Activated naive CD4-positive, alpha-beta T cell treated with Interleukin-2 at 50 U/mL for 16 hours (primary cell): ENCODE measurements around the gene NUP107.
"Not testable (repeated sequence)": the region's sequence is repeated elsewhere in the genome, so short reads cannot be mapped to it uniquely, and the experiment has no call there.

Experiments
- DNase-seq: peaks from one replicate; pipeline ENCODE4 v3.0.0-alpha.2; 2020

Gene NUP107

DNA sequence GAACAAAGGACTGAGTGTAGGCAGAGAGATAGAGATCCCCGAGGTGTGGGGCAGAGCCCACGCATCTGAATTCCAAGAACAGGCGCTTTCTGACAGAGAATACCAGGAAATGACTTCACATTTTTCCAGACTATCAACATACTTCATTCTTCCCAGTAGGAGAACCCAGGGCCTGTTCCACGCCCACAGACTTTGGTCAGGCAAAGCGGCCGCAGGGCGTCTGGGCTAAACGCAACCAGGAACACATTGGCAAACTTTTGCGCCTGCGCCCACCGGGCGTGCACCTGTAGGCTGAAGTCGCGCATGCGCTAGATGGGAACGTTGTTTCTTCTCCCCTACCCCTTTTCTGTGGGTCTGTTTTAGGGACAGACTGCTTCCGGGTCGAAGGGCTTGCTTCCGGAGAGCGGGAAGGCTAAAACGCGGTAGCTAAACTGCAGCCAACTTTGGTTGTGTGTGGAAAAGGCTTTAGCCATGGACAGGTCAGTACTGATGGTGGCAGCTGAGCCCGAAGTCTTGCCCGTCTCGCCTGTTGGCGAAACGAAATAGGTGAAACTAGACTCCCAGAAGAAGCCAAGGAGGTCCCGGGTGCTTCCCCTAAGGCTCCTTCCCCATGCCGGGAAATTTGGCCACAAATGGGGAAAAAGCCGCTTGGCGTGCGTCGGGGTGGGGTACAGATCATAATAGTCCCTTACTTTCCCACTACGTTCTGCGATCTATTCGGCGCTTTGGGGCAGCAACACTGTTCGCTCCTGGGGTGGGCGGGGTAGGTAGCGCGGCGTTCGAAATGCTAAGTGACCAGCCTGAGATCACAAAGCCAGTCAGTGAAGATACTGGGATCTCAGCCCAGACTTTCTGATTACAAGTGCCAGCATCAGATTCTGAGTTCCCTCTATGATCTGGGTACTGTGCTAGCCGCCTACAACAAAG, at the start of gene NUP107:
TSS of gene NUP107 (plus strand) at position 384 of the 927 bp plus-strand sequence. CDS start at position 472, 88 bp downstream.
- DNase-seq: peak; percentile 97

DNA sequence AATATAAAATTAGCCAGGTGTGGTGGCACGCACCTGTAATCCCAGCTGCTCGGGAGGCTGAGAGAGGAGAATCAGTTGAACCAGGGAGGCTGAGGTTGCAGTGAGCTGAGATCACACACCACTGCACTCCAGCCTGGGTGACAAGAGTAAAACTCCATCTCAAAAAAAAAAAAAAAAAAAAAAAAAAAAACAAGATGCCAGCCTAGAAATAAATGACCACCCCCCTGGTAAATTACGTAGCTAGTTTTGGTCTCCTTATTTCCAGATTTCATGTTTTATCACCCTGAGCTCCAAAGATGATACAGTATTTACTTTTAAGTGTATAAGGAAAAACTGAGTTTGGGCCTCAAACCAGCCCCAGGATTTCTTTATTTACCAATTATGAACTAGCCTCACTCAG, 49.3 kb upstream of the NUP107 start:
- not testable (repeated sequence) for DNase-seq

DNA sequence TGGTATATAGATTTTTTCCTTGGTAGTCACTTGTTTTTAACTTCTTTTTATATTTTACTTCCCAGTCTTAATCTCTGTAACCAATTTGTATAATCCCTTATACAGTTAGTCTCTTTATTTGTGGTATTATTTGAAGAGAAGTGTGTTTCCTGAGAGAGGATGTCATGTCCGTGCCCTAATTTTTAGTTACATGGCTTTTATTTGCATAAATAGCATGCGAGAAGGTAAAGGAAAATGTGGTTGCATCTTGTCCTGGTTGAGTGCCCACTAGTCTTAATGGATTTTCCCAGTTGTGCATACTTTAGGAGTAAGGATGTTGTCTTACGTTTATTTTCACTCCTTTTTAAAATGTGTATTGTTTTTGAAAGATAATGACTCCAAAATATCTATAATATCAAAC, 48.6 kb upstream of the NUP107 start:
- no peak for DNase-seq

DNA sequence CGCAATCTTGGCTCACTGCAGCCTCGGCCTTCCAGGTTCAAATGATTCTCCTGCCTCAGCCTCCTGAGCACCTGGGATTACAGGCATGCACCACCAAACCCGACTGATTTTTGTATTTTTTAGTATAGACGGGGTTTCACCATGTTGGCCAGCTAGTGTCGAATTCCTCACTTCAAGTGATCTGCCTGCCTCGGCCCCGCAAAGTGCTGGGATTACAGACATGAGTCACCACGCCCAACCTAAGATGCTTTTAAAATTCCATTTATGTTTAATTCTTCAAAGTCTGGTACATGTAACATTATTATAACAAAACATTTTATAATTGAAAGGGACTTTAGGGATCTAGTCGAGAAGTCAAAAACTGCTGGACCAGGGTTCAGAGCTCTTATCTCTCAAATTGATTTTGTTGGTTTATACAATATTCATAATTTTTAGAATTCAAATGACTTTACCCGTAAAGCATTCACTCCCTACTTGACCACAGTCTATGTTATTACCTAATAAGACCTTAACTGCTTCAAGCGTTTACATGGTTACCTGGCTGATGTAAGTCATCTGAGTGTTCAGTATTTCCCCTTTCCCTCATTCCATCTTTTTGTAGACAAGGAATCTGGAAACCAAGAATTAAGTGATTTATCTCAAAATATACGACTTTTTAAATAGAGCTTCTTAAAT, 47.9 kb upstream of the NUP107 start:
- DNase-seq: no peak

DNA sequence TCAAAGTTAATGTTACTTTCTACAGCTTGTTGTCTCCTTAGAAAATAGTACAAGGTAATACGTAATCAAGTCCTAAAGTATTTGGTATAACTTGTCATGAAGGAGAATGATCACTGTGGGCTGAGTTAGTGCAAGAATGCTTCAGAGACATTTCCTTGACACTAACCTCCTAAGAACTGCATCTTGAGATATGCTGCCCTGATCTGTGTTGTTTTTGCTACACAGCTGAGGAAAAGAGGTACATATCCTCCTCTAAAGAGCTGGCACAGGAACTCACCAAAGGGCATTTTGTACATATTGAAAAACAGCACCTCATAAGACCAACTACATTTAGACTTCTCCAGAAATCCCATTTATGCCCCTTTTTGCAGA, 47.4 kb upstream of the NUP107 start:
- no peak for DNase-seq

DNA sequence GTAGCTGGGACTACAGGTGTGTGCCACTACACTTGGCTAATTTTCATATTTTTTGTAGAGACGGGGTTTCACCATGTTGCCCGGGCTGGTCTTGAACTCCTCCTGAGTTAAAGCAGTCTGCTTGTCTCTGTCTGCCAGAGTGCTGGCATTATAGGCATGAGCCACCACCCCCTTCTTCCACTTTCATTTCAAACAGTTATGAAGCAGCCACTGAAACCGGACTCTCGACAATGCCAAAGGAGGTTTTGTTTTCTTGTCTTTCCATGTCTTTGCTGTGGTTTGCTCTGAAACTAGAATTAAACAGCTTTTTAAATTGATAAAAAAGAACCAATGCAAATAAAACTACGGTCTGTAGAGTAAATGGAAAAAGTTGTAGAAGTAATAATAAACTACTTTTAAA, 45.6 kb upstream of the NUP107 start:
- peak; percentile 62 for DNase-seq

DNA sequence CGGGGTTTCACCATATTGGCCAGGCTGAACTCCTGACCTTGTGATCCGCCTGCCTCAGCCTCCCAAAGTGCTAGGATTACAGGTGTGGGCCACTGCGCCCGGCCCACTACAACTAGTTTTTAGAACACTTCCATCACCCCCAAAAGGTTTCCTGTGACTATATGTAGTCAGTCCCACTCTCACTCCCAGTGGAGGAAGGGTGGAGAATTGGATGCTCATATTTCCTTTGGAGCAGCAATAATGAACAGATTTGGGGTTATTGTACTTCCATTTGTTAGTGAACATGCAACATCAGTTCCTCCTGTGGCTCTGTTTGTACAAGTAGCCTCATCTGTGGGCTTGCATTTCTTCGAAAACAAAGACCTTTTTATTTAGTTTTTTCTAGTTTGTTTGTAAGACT, 40.3 kb upstream of the NUP107 start:
- DNase-seq: no peak

DNA sequence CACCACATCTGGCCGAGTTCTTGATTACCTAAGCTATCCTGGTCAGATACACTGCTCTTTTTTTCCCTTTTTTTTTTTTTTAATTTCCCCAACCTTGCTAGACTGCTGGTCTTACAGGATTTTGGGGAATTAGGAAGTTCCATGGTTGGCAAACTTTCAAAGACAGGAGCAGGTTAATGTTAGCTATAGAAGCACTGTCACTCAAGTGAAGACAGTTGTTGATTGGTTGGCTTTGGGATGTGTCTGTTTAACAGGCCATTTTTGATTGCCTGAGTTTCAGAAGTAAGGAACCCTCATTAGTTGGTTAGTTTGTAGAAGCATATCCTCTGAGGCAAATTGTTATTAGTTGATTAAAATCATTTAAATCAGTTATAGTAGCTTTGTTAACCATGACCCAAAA, 39.3 kb upstream of the NUP107 start:
- DNase-seq: no peak

DNA sequence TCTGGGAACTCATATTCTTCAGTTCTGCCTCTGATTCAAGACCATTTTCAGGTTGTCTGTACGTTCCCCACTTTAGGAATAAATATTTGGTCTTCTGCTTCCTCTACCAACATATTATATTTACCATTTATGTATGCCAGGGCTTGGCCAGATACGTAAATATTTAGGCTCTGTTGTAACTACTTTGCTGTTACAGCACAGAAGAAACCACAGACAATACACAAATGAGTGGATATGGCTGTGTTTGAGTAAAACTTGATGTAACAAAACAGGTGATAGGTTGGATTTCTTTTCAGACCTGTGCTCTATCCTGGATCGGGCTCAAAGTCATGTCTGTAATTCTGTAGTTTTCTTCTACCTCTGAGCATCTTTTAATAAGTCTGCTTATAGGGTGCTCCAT, 38.6 kb upstream of the NUP107 start:
- DNase-seq: no peak

DNA sequence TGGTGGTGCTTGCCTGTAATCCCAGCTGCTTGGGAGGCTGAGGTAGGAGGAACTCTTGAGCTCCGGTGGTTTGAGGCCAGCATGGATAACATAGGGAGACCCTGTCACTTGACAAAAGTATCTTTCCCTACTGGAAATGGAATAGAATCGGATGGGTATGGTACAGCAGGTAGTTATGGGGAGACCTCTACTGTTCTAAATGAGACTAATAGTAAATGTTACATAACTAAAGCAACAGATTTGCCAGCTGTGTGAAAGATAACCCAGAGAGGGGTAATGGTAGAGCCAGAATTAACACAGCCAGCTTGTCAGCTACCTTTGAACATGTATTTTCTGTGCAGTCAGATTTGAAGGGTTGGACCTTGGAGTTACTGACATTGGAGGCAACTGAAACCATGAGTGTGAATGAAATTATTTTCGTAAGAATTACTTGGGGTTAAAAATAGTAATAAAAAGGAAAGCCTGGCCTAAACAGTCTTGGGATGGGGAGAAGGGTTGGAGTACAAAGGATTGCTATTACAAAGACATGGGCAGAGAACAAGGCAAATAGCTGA, 21.7 kb upstream of the NUP107 start:
- DNase-seq: no peak

DNA sequence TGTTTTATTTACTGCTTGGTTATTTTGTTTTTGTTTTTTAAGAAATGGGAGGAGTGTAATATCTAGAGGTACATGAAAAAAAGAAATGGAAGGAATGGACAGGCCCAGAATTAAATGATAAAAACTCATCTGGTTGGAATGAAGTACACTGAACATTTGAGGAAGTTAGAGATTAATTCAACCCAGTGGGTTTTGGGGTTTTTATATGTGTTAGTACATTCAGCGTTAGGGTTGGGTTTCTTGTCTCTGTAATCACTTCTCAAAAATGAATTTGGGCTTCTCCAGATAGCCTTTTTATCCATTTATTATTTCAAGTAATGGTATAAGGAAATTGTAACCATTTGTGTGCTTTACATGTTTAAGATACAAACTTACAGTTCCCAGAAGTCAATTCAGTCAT, 19.5 kb upstream of the NUP107 start:
- no peak for DNase-seq

DNA sequence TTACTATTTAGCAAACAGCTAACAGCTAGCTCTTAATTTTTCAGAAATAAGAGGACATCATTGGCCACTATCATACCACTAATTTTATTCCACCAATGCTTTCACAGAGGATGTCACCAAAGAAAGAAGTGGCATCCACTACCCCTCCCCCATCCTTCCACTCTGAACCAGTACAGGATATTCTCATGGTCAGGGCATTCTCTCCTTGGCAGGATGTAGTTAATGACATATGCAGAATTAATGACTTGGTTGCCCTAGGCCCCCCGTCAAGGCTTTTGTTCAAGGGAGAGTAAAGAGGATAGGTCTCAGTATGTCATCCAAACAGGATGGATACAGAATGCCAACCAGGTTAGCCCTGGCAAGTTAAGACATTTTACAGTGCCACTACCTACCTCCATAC, 18.9 kb upstream of the NUP107 start:
- no peak for DNase-seq

DNA sequence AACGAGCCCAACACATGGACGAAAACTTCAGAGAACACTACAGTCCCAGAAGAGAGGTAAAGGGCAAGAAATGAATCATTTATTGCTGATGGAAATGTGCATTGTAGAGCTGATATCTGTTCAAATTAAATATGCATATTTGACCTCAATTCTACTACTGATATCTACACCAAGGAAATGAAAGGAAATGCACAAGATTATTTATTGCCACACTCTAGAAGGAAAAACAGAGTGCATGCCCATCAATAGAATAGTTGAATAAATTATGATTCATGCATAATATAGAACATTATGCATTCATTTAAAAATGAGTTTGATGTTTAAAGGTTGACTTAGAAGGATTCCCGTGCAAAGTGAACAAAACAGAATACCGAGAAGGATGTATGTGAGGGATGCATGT, 15.6 kb upstream of the NUP107 start:
- DNase-seq: no peak

DNA sequence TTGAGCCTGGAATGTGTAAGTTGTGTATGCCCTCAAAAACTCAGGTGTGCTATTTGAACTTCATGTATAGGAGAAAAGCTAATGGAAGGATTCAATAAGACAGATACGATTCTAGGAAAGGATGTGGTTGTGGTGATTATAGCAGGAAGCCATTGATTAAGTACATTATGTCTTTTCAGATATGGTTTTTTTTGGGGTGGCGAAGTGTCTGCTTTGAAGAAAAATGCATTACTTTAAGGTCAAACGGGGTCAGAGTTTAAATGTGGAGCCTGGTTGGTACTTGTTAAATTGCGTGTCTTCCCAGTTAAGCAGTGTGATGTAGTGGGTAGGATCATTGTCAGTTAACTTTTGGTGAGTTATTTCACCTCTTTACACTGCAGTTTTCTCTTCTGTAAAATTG, 13.0 kb upstream of the NUP107 start:
- DNase-seq: no peak

DNA sequence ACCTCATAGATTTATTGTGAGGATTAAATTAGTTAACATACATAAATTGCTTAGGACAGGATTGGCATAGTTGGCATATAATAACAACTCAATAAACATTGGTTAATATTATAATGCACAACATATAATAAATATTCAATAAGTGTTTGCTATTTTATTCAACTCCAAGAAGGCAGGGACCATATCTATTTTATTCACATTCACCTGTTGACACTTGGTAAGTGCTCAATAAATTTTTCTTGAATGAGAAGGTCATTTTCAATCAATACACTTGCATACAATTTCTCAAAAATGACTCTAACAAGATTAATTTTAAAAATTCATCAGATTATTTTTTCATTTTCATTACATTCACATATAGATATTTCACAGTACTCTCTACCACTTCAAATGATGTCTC, 12.4 kb upstream of the NUP107 start:
- DNase-seq: no peak

DNA sequence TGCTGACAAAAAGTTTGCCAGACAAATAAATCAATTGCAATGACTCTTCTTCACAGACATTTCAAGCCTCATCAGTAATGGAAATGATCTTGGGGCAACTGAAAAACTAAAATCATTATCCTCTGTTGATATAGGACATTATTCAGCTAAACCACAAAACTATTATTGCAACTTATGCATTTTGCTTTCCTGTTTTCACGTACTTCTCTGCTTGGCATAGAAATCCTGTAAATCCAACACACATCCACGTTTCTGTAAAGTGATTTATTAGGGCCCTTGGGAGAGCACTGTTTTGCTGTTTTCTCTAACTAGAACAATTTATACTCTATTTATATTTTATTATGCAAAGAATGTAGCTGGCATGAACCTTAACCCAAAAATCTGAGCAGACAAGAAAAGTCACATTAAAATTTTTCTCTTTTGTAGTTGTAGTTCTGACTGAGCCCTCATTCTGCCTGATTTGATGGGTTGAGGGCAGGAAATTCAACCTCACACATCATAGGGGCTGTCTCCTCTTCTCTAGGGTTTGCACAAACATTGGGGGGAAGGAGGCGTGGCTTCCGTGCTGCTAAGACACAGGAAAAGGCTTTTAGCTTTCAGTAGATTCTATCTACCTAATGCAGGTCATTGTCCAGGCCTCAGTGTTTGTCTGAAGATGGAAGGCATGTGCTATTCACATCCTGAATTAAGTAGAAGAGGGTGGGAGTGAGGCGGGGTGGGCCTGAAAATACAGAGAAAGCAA, 11.5 kb upstream of the NUP107 start:
- peak; percentile 42 for DNase-seq

DNA sequence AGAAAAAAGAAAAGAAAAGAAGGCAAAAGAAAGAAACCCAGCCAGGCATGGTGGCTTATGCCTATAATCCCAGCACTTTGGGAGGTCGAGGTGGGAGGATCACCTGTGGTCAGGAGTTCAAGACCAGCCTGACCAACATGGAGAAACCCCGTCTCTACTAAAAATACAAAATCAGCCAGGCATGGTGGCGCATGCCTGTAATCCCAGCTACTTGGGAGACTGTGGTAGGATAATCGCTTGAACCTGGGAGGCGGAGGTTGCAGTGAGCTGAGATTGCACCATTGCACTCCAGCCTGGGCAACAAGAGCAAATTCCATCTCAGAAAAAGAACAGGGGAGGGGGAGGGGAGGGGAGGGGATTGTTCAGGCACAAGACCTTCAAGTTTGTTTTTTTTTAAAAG, 9.9 kb upstream of the NUP107 start:
- not testable (repeated sequence) for DNase-seq

DNA sequence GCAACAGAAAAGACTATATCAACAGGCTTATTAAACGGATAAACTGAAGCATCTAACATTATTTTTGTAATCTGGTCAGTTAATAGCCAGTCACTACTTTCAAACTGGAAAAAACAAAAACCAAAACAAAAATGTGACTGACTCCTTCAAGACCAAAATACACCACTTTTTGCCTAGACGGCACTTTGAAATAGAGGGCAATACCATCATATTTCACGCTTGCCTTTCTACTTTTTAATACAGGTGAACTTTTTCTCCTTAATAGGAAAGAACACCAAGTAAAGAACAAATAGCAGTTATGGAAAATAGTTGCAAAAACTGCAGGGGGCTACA, 550 bp upstream of the NUP107 start:
- no peak for DNase-seq

DNA sequence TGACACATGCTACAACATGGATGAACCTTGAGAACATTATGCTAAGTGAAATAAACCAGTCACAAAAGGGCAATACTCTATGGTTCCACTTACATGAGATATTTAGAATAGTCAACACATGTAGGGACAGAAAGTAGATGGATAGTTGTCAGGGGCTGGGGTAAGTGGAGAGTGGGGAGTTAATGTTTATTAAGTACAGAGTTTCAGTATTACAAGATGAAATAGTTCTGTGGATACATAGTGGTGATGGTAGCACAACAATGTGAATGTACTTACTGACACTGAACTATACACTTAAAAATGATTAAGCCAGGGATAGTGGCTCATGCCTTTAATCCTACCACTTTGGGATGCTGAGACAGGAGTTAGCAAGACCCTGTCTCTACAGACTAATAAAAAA, 8.7 kb downstream of the NUP107 start:
- no peak for DNase-seq

DNA sequence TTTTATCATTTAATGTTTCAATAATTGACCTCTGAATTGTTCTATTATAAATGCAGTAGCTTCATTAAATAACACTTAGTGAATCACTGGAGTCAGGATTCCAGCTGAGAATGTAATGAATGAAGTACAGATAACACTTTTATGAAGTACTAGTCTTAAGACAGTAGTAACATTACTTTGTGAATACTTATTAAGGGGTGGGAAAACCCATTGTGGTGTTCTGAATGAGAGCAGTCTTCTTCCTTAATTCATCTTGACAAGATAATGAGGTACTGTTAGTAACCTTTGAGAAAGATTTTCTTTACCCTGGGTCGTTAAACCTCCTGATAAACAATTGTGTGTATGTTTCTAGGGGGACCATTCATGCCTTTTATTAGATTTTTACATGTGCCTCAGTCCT, 12.7 kb downstream of the NUP107 start:
- no peak for DNase-seq

DNA sequence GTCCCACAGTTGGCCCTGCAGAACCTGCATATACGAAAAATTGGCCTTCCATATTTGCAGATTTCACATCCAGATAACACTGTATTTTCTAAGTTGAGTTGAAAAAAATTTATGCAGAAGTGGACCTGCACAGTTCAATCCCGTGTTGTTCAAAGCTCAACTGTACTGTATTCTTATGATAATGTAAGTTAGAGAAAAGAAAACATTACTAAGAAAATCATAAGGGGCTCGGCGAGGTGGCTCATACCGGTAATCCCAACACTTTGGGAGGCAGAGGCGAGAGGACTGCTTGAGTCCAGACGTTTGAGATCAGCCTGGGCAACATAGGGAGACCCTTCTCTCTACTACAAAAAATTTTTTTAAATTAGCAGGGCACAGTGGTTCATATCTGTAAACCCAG, 41.0 kb downstream of the NUP107 start:
- DNase-seq: no peak

DNA sequence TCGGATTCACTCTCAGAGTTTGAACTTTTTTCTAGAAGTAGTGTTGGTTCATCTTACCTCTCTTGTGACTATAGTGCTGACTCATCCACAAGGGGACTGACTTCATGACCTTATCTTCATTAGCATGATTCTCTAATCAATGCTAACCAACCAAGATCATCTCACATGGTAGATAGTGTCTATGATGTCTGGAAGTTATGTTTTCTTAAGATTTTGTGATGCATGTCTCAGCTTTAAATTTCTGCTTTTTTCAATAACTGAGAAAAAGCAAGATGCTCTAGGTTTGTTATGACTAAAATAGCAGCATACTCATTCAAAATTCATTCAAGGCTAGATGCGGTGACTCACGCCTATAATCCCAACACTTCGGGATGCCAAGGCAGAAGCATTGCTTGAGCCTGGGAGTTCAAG, 46.9 kb downstream of the NUP107 start:
- no peak for DNase-seq

DNA sequence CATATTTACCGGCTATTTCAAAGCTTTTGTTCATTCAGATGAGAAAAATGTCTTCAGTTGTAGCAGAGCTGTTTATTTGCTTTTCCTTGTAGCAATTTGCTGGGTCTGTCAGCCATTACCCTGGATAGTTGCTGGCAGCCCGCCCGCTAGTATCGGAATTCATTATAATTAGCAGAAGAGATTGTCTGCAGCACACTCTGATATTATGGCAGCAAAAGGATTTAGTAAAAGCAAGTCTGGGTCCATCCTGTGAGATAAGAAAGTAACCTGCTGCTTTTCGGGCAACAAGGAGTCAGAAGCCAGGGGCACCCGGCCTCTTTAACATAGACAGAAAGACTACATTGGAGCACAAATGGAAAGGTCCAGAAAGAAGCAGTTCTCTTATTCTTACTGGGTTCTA, 53.1 kb downstream of the NUP107 start:
- DNase-seq: no peak

DNA sequence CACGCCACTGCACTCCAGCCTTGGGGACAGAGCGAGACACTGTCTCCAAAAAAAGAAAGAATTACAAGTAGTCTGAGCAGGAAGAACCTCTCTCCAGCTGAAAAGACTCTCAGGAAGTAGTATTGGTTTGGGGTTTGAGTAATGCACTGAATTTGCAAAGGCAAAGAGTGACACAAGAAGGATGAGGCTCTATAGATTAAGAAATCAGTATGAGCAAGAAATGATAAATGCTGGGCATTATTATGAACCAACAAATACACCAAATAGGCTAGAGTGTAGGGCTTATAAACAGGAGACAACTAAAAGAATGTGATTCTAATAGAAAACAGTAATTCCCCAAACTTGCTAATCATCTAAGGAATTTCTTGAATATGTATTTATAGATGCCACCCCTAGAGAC, 56.6 kb downstream of the NUP107 start:
- DNase-seq: no peak
